Prostate gland (tissue), 2 donors: ENCODE data around the gene NARF. TPM values are rescaled to one million over a fixed set of nuclear protein-coding genes. Genes with fewer than 3 reads are reported as not detected.
A peak's percentile ranks its signal among the peaks of the same experiment; 100 is the strongest.

Experiments
- DNase-seq: peaks from one replicate; pipeline ENCODE4 v3.0.0-alpha.2; 2019; ENCODE audit warnings: low spot score
- H3K27ac ChIP-seq, 2 donors: fragments of 200-600 bp; sonication (generic); 2 replicates each; pipeline ENCODE4 v1.5.1; 2017 to 2019
- H3K27me3 ChIP-seq: fragments of 200-600 bp; sonication (generic); replicated peaks from 2 replicates; pipeline ENCODE4 v1.5.1; 2019; ENCODE audit not compliant: insufficient read depth
- H3K36me3 ChIP-seq, 2 donors: fragments of 200-600 bp; sonication (generic); 1 replicate in 1 of 2; 2 replicates in 1 of 2; pipeline versions ENCODE4 v1.5.1 to v1.8.1; 2017 to 2019
- H3K4me1 ChIP-seq: fragments of 200-600 bp; sonication (generic); replicated peaks from 2 replicates; pipeline ENCODE4 v1.5.1; 2019
- H3K4me3 ChIP-seq, 2 donors: fragments of 200-600 bp; sonication (generic); 2 replicates each; pipeline ENCODE4 v1.5.1; 2017 to 2019
- H3K9me3 ChIP-seq: fragments of 200-600 bp; sonication (generic); 2 replicates; pipeline ENCODE4 v1.5.1; 2017
- CTCF ChIP-seq, 4 experiments: fragments of 200-600 bp in 2 of 4; fragments of 450-650 bp in 2 of 4; sonication (generic) in 2 of 4; IDR thresholded peaks; 1 replicate in 3 of 4; 2 replicates in 1 of 4; pipeline ENCODE4 v1.5.1; 2016 to 2019; ENCODE audit warnings: antibody characterized with exemption in 4 of 4, mild to moderate bottlenecking in 2 of 4, moderate library complexity in 2 of 4
- POLR2A ChIP-seq: fragments of 450-650 bp; IDR thresholded peaks from one replicate; pipeline ENCODE4 v1.6.1; 2016; ENCODE audit warnings: antibody characterized with exemption, mild to moderate bottlenecking
- POLR2AphosphoS5 ChIP-seq: sonication (generic); formaldehyde crosslinking; IDR thresholded peaks from one replicate; pipeline ENCODE4 v1.6.1; 2017; ENCODE audit warnings: antibody characterized with exemption
- WGBS: methylation state at CpG from one replicate; pipeline ENCODE4 v1.1.5; 2018; 5-methylcytosine and 5-hydroxymethylcytosine counted together
- intact Hi-C: fragments of 100-400 bp; cut with DNase I; formaldehyde crosslinking; loops from one replicate; pipeline ENCODE4 v1.14.2; 2022
- total RNA-seq, 2 donors: library from RNA; depleted of rRNA; stranded (reverse); fragments of >200 nt; gene quantifications; one replicate each; pipeline ENCODE4 v1.1.0, GENCODE V29; 2016

The NARF gene
- total RNA-seq, 2 donors from 2014 or later, result 38.4 to 68.1 TPM

GRCh38 chr17:82439829-82440365, 18.6 kb upstream of the NARF start:
- DNase-seq, result no peak
- WGBS, result 95% methylated on average over 34 of the region's 34 CpGs
- Histone ChIP-seq H3K4me1 (no peaks in the 10 kb centered on the region), H3K9me3 (no peaks in the 10 kb centered on the region), H3K27ac (peak overlapping the region in 1 of 2 donors; percentile 5), H3K36me3 (peaks cover 0 to 10% of the 10 kb centered on the region in 2 donors), H3K4me3 (no peak overlapping the region), H3K27me3 (no peaks in the 10 kb centered on the region)
- TF ChIP-seq POLR2AphosphoS5, result no peak
- TF ChIP-seq POLR2A, result no peak
- no peak for TF ChIP-seq CTCF (IDR thresholded peaks at IDR 0.05)
- intact Hi-C loops, result no loop called here

- Histone ChIP-seq H3K9me3 (no peaks in the 10 kb centered on the region), H3K4me1 (no peaks in the 10 kb centered on the region), H3K27ac (peak overlapping the region in 1 of 2 donors; percentile 5), H3K36me3 (peaks cover 0 to 10% of the 10 kb centered on the region in 2 donors), H3K27me3 (no peaks in the 10 kb centered on the region), H3K4me3 (no peak overlapping the region)
- TF ChIP-seq POLR2A (no peak), POLR2AphosphoS5 (no peak), CTCF (IDR thresholded peaks at IDR 0.05) (no peak)
- intact Hi-C loops, result no loop called here
- no peak for DNase-seq
- 76% methylated on average over 22 of the region's 22 CpGs for WGBS
Observed at GRCh38 chr17:82440469-82440981, 18.0 kb upstream of the NARF start.

GRCh38 chr17:82440991-82441627, 17.4 kb upstream of the NARF start:
- Histone ChIP-seq H3K27ac (peak overlapping the region in 1 of 2 donors; percentile 5), H3K4me1 (no peaks in the 10 kb centered on the region), H3K27me3 (no peaks in the 10 kb centered on the region), H3K4me3 (no peak overlapping the region), H3K36me3 (peaks cover 0 to 10% of the 10 kb centered on the region in 2 donors), H3K9me3 (no peaks in the 10 kb centered on the region)
- 65% methylated on average over 17 of the region's 17 CpGs for WGBS
- no peak for TF ChIP-seq CTCF (IDR thresholded peaks at IDR 0.05)
- no peak for TF ChIP-seq POLR2A
- TF ChIP-seq POLR2AphosphoS5, result no peak
- intact Hi-C loops, result no loop called here
- DNase-seq, result no peak

- intact Hi-C loops, result no loop called here
Observed at GRCh38 chr17:82441691-82442487, 16.7 kb upstream of the NARF start.

More at GRCh38 chr17:82441691-82442487, 16.7 kb upstream of the NARF start:
- TF ChIP-seq POLR2AphosphoS5 (no peak), CTCF (IDR thresholded peaks at IDR 0.05) (no peak)
- H3K27ac ChIP-seq, result no peak overlapping the region
- no peaks in the 10 kb centered on the region for H3K4me1 ChIP-seq
- no peaks in the 10 kb centered on the region for H3K27me3 ChIP-seq
- H3K4me3 ChIP-seq, result no peak overlapping the region
- H3K9me3 ChIP-seq, result no peaks in the 10 kb centered on the region
- DNase-seq, result no peak
- peaks cover 0 to 10% of the 10 kb centered on the region in 2 donors for H3K36me3 ChIP-seq
- WGBS, result 82% methylated on average over 23 of the region's 27 CpGs
